Fibroblast of skin of left biceps (primary cell): ENCODE measurements around the gene RRAS.
"Not testable (repeated sequence)": the region's sequence is repeated elsewhere in the genome, so short reads cannot be mapped to it uniquely, and the experiment has no call there.

Experiments used
- DNase-seq, 2 experiments: peaks; one replicate each; pipeline ENCODE4 v3.0.0-alpha.2; 2013; ENCODE audit warnings: low read depth in 2 of 2

The RRAS gene

GRCh38 chr19:49655570-49656455 is 15.9 kb upstream of the RRAS start:
- DNase-seq, result no peak

GRCh38 chr19:49654581-49654980 is 14.6 kb upstream of the RRAS start:
- no peak for DNase-seq

- no peak for DNase-seq
Observed at GRCh38 chr19:49653466-49653806, 13.5 kb upstream of the RRAS start.

GRCh38 chr19:49652551-49653465 is 12.9 kb upstream of the RRAS start:
- no peak for DNase-seq

GRCh38 chr19:49651820-49652550 is 12.0 kb upstream of the RRAS start:
- DNase-seq, result no peak

- no peak for DNase-seq
Observed at GRCh38 chr19:49651029-49651819, 11.3 kb upstream of the RRAS start.

- DNase-seq, result no peak
Observed at GRCh38 chr19:49646586-49646985, 6.6 kb upstream of the RRAS start.

- no peak for DNase-seq
Observed at GRCh38 chr19:49645995-49646394, 6.1 kb upstream of the RRAS start.

- DNase-seq, result no peak
Observed at GRCh38 chr19:49645592-49645991, 5.6 kb upstream of the RRAS start.

- DNase-seq, result no peak
Observed at GRCh38 chr19:49643466-49643865, 3.5 kb upstream of the RRAS start.

- no peak for DNase-seq
Observed at GRCh38 chr19:49642492-49643035, 2.6 kb upstream of the RRAS start.

GRCh38 chr19:49641688-49642491 is 1.9 kb upstream of the RRAS start, which contains the start of gene SCAF1:
Gene SCAF1, plus strand, starts transcription at chr19:49642209. Its CDS starts 2,818 bp downstream, at chr19:49645027.
- DNase-seq, result peak; percentile 99

GRCh38 chr19:49639401-49640112 is 386 bp downstream of the RRAS start:
- no peak for DNase-seq

- DNase-seq, result peak; percentile 30 to 31
Observed at GRCh38 chr19:49637821-49638738, 1.9 kb downstream of the RRAS start.

- DNase-seq, result no peak
Observed at GRCh38 chr19:49636233-49636932, 3.6 kb downstream of the RRAS start.

- no peak for DNase-seq
Observed at GRCh38 chr19:49635530-49636232, 4.3 kb downstream of the RRAS start.

GRCh38 chr19:49633273-49633672 is 6.7 kb downstream of the RRAS start:
- not testable (repeated sequence) for DNase-seq
